Body of pancreas (tissue), 4 donors: ENCODE data around the gene SLIT2.
A peak's percentile ranks its signal among the peaks of the same experiment; 100 is the strongest.

Experiments used
- POLR2A ChIP-seq, 3 donors: fragments of 450-650 bp; IDR thresholded peaks; one replicate each; pipeline ENCODE4 v1.6.1; 2016; ENCODE audit warnings: antibody characterized with exemption in 3 of 3, mild to moderate bottlenecking in 2 of 3
- TF ChIP-seq, protein P1 (sequence below), 7 experiments: fragments of 450-650 bp in 4 of 7; fragments of 200-600 bp in 3 of 7; sonication (generic) in 3 of 7; IDR thresholded peaks; one replicate each; pipeline ENCODE4 v1.5.1; 2016 to 2019; ENCODE audit warnings: antibody characterized with exemption in 7 of 7

DNA sequence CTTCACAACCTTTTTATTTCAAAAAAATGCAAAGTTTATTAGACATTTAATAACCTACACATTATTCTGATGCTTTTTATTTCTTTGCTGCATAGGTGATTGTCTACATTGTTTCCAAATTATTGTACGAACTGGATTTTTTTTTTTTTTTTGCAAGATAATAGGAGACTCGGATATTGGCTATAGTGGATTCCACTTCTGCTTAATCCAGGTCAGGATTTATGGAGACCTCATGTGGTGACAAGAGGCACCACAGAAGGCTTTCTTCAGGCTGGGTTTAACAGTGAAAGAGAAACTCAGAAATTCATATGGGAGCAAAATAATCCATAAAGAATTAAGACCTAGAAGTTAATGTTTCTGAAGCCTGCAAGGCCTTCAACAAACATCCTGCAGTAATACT lies 2.4 kb upstream of the SLIT2 start:
- TF ChIP-seq, protein P1, sequence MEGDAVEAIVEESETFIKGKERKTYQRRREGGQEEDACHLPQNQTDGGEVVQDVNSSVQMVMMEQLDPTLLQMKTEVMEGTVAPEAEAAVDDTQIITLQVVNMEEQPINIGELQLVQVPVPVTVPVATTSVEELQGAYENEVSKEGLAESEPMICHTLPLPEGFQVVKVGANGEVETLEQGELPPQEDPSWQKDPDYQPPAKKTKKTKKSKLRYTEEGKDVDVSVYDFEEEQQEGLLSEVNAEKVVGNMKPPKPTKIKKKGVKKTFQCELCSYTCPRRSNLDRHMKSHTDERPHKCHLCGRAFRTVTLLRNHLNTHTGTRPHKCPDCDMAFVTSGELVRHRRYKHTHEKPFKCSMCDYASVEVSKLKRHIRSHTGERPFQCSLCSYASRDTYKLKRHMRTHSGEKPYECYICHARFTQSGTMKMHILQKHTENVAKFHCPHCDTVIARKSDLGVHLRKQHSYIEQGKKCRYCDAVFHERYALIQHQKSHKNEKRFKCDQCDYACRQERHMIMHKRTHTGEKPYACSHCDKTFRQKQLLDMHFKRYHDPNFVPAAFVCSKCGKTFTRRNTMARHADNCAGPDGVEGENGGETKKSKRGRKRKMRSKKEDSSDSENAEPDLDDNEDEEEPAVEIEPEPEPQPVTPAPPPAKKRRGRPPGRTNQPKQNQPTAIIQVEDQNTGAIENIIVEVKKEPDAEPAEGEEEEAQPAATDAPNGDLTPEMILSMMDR (IDR thresholded peaks at IDR 0.05), result peak in 5 of 7 experiments; percentile 28 to 48 (median 44)
- TF ChIP-seq POLR2A (IDR thresholded peaks at IDR 0.05), result no peak
